GM18951 (cell line): Measurements from ENCODE around the gene RAD50.
"Not testable (repeated sequence)": the region's sequence is repeated elsewhere in the genome, so short reads cannot be mapped to it uniquely, and the experiment has no call there.

Experiments used
- POLR2A ChIP-seq: IDR thresholded peaks from 4 replicates; pipeline ENCODE4 v1.6.1; 2011; ENCODE audit warnings: mild to moderate bottlenecking; ENCODE audit not compliant: insufficient read length, insufficient read depth; ENCODE audit errors: extremely low read depth
- in situ Hi-C: fragments of 300-500 bp; cut with MboI; formaldehyde crosslinking; loops from one replicate; pipeline ENCODE4 v1.12.0; 2022; ENCODE audit warnings: low sequenced_read_pairs, mixed read lengths, inconsistent platforms; ENCODE audit not compliant: unreplicated experiment

Gene RAD50

GRCh38 chr5:132540149-132540548, 16.6 kb upstream of the RAD50 start:
- in situ Hi-C loops, result no loop called here
- no peak for TF ChIP-seq POLR2A

- in situ Hi-C loops, result no loop called here
- TF ChIP-seq POLR2A, result no peak
These were observed 16.0 kb upstream of the RAD50 start for GRCh38 chr5:132540764-132541163.

- in situ Hi-C loops, result no loop called here
- TF ChIP-seq POLR2A, result no peak
These were observed 13.1 kb upstream of the RAD50 start, which contains the start of gene IL5 for GRCh38 chr5:132543472-132544201. Gene IL5 (minus strand): TSS chr5:132543522. CDS start chr5:132543478, 44 bp downstream.

- in situ Hi-C loops, result no loop called here
- TF ChIP-seq POLR2A, result no peak
These were observed 10.7 kb upstream of the RAD50 start for GRCh38 chr5:132546108-132546507.

GRCh38 chr5:132547269-132547668, 9.5 kb upstream of the RAD50 start:
- TF ChIP-seq POLR2A, result no peak
- in situ Hi-C loops, result no loop called here

- in situ Hi-C loops, result not testable (repeated sequence)
These were observed 7.9 kb upstream of the RAD50 start for GRCh38 chr5:132548834-132549233.

- TF ChIP-seq POLR2A, result no peak
- in situ Hi-C loops, result no loop called here
These were observed 7.2 kb upstream of the RAD50 start for GRCh38 chr5:132549576-132549975.

- in situ Hi-C loops, result no loop called here
- TF ChIP-seq POLR2A, result no peak
These were observed 519 bp upstream of the RAD50 start for GRCh38 chr5:132556153-132556762.

- TF ChIP-seq POLR2A, result no peak
- in situ Hi-C loops, result no loop called here
These were observed 848 bp downstream of the RAD50 start for GRCh38 chr5:132557478-132558172.

- no peak for TF ChIP-seq POLR2A
- in situ Hi-C loops, result no loop called here
These were observed 2.7 kb downstream of the RAD50 start for GRCh38 chr5:132559383-132560060.

GRCh38 chr5:132561601-132562000, 4.8 kb downstream of the RAD50 start:
- in situ Hi-C loops, result no loop called here
- TF ChIP-seq POLR2A, result no peak

GRCh38 chr5:132564555-132564954, 7.8 kb downstream of the RAD50 start:
- in situ Hi-C loops, result not testable (repeated sequence)

- no peak for TF ChIP-seq POLR2A
- in situ Hi-C loops, result no loop called here
These were observed 9.9 kb downstream of the RAD50 start for GRCh38 chr5:132566657-132567056.
